Peyer's patch (tissue), 4 donors: ENCODE results near the gene ZNF541. TPM values are rescaled to one million over a fixed set of nuclear protein-coding genes. Genes with fewer than 3 reads are reported as not detected.

Experiments
- DNase-seq, 3 donors: peaks; one replicate each; pipeline ENCODE4 v3.0.0-alpha.2; 2017 to 2019
- H3K27ac ChIP-seq, 4 donors: fragments of 200-600 bp; sonication (generic); one replicate each; pipeline ENCODE4 v1.5.1; 2016 to 2019
- H3K27me3 ChIP-seq, 2 donors: fragments of 200-600 bp; sonication (generic); one replicate each; pipeline ENCODE4 v1.5.1; 2019
- H3K36me3 ChIP-seq, 3 donors: fragments of 200-600 bp; sonication (generic); one replicate each; pipeline ENCODE4 v1.5.1; 2016 to 2019
- H3K4me1 ChIP-seq, 4 donors: fragments of 200-600 bp; sonication (generic); one replicate each; pipeline ENCODE4 v1.5.1; 2016 to 2019
- H3K4me3 ChIP-seq, 4 donors: fragments of 200-600 bp; sonication (generic); 1 replicate in 3 of 4; 2 replicates in 1 of 4; pipeline ENCODE4 v1.5.1; 2016 to 2019; ENCODE audit warnings: mild to moderate bottlenecking in 1 of 4
- H3K9me3 ChIP-seq, 4 donors: fragments of 200-600 bp; sonication (generic); one replicate each; pipeline ENCODE4 v1.5.1; 2016 to 2019; ENCODE audit warnings: mild to moderate bottlenecking in 1 of 4
- POLR2A ChIP-seq, 2 donors: fragments of 450-650 bp; IDR thresholded peaks; one replicate each; pipeline ENCODE4 v1.5.1; 2017; ENCODE audit warnings: antibody characterized with exemption in 2 of 2, mild to moderate bottlenecking in 2 of 2, moderate library complexity in 2 of 2
- total RNA-seq, 4 donors: library from RNA; depleted of rRNA; stranded (reverse); fragments of >200 nt; gene quantifications; one replicate each; pipeline ENCODE4 v1.1.0, GENCODE V29; 2016
- TF ChIP-seq, protein P1 (sequence below), 6 experiments: fragments of 450-650 bp in 4 of 6; fragments of 200-600 bp in 2 of 6; sonication (generic) in 1 of 6; IDR thresholded peaks; one replicate each; pipeline ENCODE4 v1.5.1; 2017 to 2019; ENCODE audit warnings: antibody characterized with exemption in 6 of 6, mild to moderate bottlenecking in 3 of 6, moderate library complexity in 1 of 6

Gene ZNF541
- total RNA-seq, 4 donors from 2014 or later: not detected

DNA sequence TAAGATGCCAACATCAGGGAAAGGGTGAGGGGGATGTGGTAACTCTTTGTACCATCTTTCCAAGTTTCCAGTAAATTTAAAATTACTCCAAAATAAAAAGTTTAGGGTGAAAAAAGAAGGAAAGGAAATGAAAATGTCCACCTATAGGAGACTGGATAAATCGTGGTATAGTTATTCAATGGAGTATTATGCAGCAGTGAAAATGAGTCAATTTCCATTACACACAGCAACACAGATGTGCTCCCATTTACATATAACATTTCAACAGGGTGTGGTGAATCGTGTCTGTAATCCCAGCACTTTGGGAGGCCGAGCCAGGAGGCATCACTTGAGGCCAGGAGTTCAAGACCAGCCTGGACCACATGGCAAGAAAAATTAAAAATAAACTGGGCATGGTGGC is 7.4 kb upstream of the ZNF541 start:
- peaks cover 0 to 10% (median 0%) of the 10 kb centered on the region in 4 donors for H3K4me1 ChIP-seq
- DNase-seq: no peak
- no peak overlapping the region for H3K4me3 ChIP-seq
- no peaks in the 10 kb centered on the region for H3K36me3 ChIP-seq
- no peaks in the 10 kb centered on the region for H3K27me3 ChIP-seq
- H3K27ac ChIP-seq: no peak overlapping the region
- peaks cover 0 to 3% (median 0%) of the 10 kb centered on the region in 4 donors for H3K9me3 ChIP-seq
- TF ChIP-seq, protein P1, sequence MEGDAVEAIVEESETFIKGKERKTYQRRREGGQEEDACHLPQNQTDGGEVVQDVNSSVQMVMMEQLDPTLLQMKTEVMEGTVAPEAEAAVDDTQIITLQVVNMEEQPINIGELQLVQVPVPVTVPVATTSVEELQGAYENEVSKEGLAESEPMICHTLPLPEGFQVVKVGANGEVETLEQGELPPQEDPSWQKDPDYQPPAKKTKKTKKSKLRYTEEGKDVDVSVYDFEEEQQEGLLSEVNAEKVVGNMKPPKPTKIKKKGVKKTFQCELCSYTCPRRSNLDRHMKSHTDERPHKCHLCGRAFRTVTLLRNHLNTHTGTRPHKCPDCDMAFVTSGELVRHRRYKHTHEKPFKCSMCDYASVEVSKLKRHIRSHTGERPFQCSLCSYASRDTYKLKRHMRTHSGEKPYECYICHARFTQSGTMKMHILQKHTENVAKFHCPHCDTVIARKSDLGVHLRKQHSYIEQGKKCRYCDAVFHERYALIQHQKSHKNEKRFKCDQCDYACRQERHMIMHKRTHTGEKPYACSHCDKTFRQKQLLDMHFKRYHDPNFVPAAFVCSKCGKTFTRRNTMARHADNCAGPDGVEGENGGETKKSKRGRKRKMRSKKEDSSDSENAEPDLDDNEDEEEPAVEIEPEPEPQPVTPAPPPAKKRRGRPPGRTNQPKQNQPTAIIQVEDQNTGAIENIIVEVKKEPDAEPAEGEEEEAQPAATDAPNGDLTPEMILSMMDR (IDR thresholded peaks at IDR 0.05): no peak
- no peak for TF ChIP-seq POLR2A (IDR thresholded peaks at IDR 0.05)

DNA sequence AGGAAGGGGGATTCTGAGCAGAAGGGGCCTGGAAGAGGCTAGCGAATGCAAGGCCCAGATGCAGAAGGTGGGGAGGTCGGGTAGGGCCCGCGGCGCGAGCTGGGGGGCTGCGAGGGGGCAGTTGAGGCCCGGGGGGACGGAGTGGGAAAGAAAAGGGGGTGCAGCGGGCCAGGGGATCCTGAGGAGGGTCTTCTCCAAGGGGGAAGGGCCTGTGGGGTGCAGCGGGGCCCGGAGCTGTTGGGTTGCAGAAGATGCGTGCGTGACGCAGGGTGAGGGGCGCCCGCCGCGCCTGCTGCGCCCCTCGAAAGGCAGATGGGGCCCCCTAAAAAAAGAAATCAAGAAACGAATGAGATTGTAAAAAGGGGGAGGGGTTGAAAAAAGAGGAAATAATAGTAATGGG is 313 bp downstream of the ZNF541 start:
- no peaks in the 10 kb centered on the region for H3K27me3 ChIP-seq
- H3K4me3 ChIP-seq: peak overlapping the region in 3 of 4 donors; percentile 37 to 41 (median 41)
- TF ChIP-seq, protein P1 (IDR thresholded peaks at IDR 0.05): no peak
- TF ChIP-seq POLR2A (IDR thresholded peaks at IDR 0.05): no peak
- peaks cover 0 to 11% (median 3%) of the 10 kb centered on the region in 4 donors for H3K4me1 ChIP-seq
- H3K36me3 ChIP-seq: no peaks in the 10 kb centered on the region
- H3K9me3 ChIP-seq: no peaks in the 10 kb centered on the region
- H3K27ac ChIP-seq: no peak overlapping the region
- no peak for DNase-seq

DNA sequence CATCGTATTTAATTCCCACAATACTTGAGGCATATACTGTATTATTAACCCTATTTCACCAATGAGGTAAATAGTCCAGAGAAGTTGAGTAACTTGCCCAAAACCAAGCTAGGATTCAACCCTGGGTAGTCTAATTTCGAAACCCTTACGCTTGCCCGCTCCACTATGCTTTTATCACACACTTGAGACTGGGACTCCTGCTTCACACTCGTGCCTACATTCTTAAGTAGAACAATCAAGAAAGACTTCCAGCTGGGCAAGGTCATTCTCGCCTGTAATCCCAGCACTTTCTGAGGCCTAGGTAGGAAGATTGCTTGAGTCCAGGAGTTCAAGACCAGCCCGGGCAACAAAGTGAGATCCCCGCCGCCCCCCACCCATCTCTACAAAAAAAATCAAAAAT is 3.6 kb downstream of the ZNF541 start:
- Histone ChIP-seq H3K27ac (no peak overlapping the region), H3K9me3 (no peaks in the 10 kb centered on the region), H3K36me3 (no peaks in the 10 kb centered on the region), H3K4me3 (no peak overlapping the region), H3K4me1 (peaks cover 0 to 11% (median 0%) of the 10 kb centered on the region in 4 donors), H3K27me3 (no peaks in the 10 kb centered on the region)
- no peak for DNase-seq
- no peak for TF ChIP-seq POLR2A (IDR thresholded peaks at IDR 0.05)
- TF ChIP-seq, protein P1 (IDR thresholded peaks at IDR 0.05): no peak

DNA sequence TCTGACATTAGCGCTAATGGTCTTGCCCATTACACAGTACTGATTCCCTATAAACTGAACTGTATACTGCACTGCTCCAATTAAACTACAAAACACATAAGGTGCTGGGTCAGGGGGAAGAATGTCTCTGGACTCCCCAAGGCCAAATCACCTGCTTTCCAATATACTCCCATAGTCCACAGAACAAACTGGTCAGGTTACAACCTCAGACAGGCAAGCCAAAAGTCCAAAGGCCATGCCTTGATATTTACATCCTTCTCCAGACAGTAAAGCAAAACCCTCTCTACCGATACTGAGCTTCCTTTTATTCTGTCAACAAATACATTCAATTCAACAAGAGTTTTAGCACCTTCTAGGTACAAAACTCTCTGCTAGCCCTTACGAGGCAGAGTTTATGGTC is 8.9 kb downstream of the ZNF541 start:
- no peak for TF ChIP-seq POLR2A (IDR thresholded peaks at IDR 0.05)
- TF ChIP-seq, protein P1 (IDR thresholded peaks at IDR 0.05): no peak
- DNase-seq: peak in 1 of 3 donors; percentile 75
- Histone ChIP-seq H3K4me1 (peaks cover 0 to 5% (median 0%) of the 10 kb centered on the region in 4 donors), H3K27ac (peak overlapping the region in 2 of 4 donors; percentile 55 to 60), H3K9me3 (no peaks in the 10 kb centered on the region), H3K36me3 (no peaks in the 10 kb centered on the region), H3K27me3 (no peaks in the 10 kb centered on the region), H3K4me3 (peak overlapping the region in 1 of 4 donors; percentile 3)

DNA sequence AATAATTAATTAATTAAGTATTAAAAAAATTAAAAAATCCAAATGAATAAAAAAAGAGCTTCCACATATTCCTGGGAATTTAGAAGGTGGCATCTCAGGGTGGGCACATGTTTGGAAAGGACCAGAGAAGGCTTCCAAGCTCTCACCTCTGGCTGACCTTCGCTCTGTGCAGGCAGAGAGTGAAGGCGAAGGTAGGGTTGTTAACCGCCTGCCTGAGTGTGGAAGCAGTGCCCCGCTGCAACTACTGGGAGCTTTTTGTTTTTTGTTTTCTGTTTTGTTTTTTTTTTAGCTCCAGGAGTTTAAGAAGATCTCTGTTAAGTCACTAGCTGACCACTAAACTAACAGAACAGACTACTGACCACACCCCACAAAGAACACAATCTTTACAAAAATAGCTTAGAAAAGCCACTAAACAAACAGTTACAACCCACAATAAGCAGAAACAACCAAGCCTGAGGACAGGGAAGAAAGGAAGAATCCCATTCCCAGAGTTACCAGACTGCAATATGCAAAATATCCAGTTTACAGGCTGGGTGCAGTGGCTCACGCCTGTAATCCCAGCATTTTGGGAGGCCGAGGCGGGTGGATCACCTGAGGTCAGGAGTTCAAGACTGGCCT is 11.4 kb downstream of the ZNF541 start:
- H3K27me3 ChIP-seq: no peaks in the 10 kb centered on the region
- no peak overlapping the region for H3K27ac ChIP-seq
- H3K9me3 ChIP-seq: no peaks in the 10 kb centered on the region
- no peak for TF ChIP-seq POLR2A (IDR thresholded peaks at IDR 0.05)
- TF ChIP-seq, protein P1 (IDR thresholded peaks at IDR 0.05): no peak
- H3K4me1 ChIP-seq: peaks cover 0 to 5% (median 0%) of the 10 kb centered on the region in 4 donors
- no peak for DNase-seq
- no peaks in the 10 kb centered on the region for H3K36me3 ChIP-seq
- no peak overlapping the region for H3K4me3 ChIP-seq
